Adrenal gland (tissue), 12 donors: Measurements from ENCODE around the gene LMNTD2. TPM values are rescaled to one million over a fixed set of nuclear protein-coding genes. Genes with fewer than 3 reads are reported as not detected.
A peak's percentile ranks its signal among the peaks of the same experiment; 100 is the strongest.

Experiments used
- DNase-seq, 7 donors: peaks; one replicate each; pipeline ENCODE4 v3.0.0-alpha.2; 2019 to 2020
- H3K27ac ChIP-seq, 5 donors: fragments of 200-600 bp; sonication (generic) in 4 of 5; 1 replicate in 3 of 5; 2 replicates in 2 of 5; pipeline versions ENCODE4 v1.5.1 to v1.8.0; 2016 to 2020; ENCODE audit warnings: mild to moderate bottlenecking in 1 of 5
- H3K27me3 ChIP-seq: fragments of 200-600 bp; 2 replicates; pipeline ENCODE4 v1.8.0; 2021
- H3K36me3 ChIP-seq, 2 donors: fragments of 200-600 bp; replicated peaks in 1 of 2; 1 replicate in 1 of 2; 2 replicates in 1 of 2; pipeline versions ENCODE4 v1.5.1 to v1.8.0; 2018 to 2022
- H3K4me1 ChIP-seq, 2 donors: fragments of 200-600 bp; replicated peaks in 1 of 2; 1 replicate in 1 of 2; 2 replicates in 1 of 2; pipeline versions ENCODE4 v1.5.1 to v1.8.0; 2018 to 2021
- H3K4me3 ChIP-seq, 4 donors: fragments of 200-600 bp; sonication (generic) in 3 of 4; one replicate each; pipeline ENCODE4 v1.5.1; 2016 to 2018
- H3K9me3 ChIP-seq, 3 donors: fragments of 200-600 bp; sonication (generic) in 1 of 3; replicated peaks in 1 of 3; 1 replicate in 2 of 3; 2 replicates in 1 of 3; pipeline versions ENCODE4 v1.5.1 to v1.8.0; 2016 to 2021
- CTCF ChIP-seq, 6 experiments: fragments of 450-650 bp in 4 of 6; fragments of 200-600 bp in 2 of 6; sonication (generic) in 1 of 6; IDR thresholded peaks; 1 replicate in 5 of 6; 2 replicates in 1 of 6; pipeline versions ENCODE4 v1.5.1 to v1.8.0; 2016 to 2021; ENCODE audit warnings: antibody characterized with exemption in 6 of 6, mild to moderate bottlenecking in 2 of 6, moderate library complexity in 1 of 6
- POLR2A ChIP-seq, 2 donors: fragments of 450-650 bp; IDR thresholded peaks; one replicate each; pipeline ENCODE4 v1.6.1; 2017; ENCODE audit warnings: antibody characterized with exemption in 2 of 2, mild to moderate bottlenecking in 2 of 2, moderate library complexity in 1 of 2
- WGBS, 4 donors: extraction: QIAGEN DNeasy Blood & Tissue Kit in 2 of 4; methylation state at CpG; one replicate each; pipeline versions ENCODE4 v1.1.5 to v1.1.7; 2013 to 2017; 5-methylcytosine and 5-hydroxymethylcytosine counted together
- intact Hi-C, 2 donors: fragments of 100-400 bp; cut with DNase I; formaldehyde crosslinking; loops; one replicate each; pipeline versions ENCODE4 v1.14.1 to v1.15.0; 2022 to 2023
- polyA plus RNA-seq, 3 donors: library from polyadenylated mRNA; stranded (reverse); fragments of 200-250 nt in 2 of 3; fragments of 350-450 nt in 1 of 3; fragmentation: Illumina TruSeq in 1 of 3; extraction: RNeasy Lipid Tissue Mini Kit (QIAGEN cat#74804) in 1 of 3; gene quantifications; one replicate each; pipeline ENCODE4 v1.2.3, GENCODE V29; 2013 to 2014
- total RNA-seq, 9 donors: library from RNA; depleted of rRNA in 4 of 9; stranded (reverse); fragments of >200 nt in 4 of 9; fragments of 120-200 nt in 1 of 9; fragmentation: NEBNext Ultra II Directional in 1 of 9; extraction: Animal tissue kit (Norgen Biotek cat#: 25700) in 1 of 9; gene quantifications; one replicate each; pipeline versions ENCODE4 v1.1.0 to v1.2.4, GENCODE V29; 2013 to 2023
- donor health status: healthy with polysubstance abuse.
- donor health status: Bipolar disorder and iron deficiency.
- donor health status: DM: yes; HTN: yes; CAD: no.
- donor health status: DM: no; HTN: no; CAD: no.
- donor health status: DM: no; HTN: no; CAD: no.
- donor health status: DM: yes; HTN: yes; CAD: no.

LMNTD2 gene
- total and polyA plus RNA-seq, 12 donors: 0.20 to 21.0 (median 6.1) TPM

DNA sequence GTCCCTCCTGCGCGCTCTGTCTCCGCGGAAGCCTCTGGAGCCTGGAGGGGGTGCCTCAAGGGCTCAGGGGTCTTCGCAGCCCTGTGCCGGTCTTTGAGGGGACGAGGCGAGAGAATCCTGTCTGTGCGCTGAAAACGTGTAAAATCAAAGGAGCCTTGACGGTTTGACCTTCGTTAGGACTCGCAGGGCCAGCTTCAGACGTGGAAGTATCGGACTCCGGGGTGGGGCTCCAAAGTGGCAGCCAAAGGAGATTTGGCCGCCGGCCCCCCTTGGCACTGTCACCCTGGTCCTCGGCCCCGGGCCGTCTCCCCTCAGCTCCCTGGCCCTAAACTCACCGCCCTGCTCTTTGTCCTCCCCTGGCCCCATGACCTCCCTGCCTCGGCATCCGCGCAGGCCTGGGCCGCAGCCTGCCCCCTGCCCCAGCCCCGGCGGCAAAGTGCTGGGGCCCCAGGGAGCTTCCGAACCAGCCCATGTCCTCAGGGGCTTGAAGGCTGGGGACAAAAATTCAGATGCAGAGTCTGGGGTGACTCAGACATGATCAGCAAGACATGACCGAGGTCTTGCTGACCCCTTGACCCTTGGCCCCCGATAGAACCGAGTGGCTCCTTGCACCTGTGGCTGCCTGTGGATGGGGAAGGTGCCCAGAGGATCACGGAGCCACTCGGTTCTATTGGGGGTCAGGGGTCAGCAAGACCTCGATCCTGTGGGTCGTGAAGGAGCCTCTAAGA, 8.8 kb upstream of the LMNTD2 start:
- Histone ChIP-seq H3K4me3 (peak overlapping the region in 2 of 4 donors; percentile 35 to 85), H3K4me1 (peaks cover 7 to 12% of the 10 kb centered on the region in 2 donors), H3K36me3 (no peaks in the 10 kb centered on the region), H3K9me3 (no peaks in the 10 kb centered on the region), H3K27me3 (no peaks in the 10 kb centered on the region), H3K27ac (peak overlapping the region in 4 of 5 donors; percentile 42 to 79 (median 66))
- intact Hi-C loops: no loop called here
- peak in 3 of 7 donors; percentile 47 to 68 (median 54) for DNase-seq
- TF ChIP-seq POLR2A (IDR thresholded peaks at IDR 0.05) (no peak), CTCF (IDR thresholded peaks at IDR 0.05) (no peak)
- WGBS, 4 donors: 32 to 36% (median 34%) methylated on average over 8 to 36 of the region's 36 CpGs

DNA sequence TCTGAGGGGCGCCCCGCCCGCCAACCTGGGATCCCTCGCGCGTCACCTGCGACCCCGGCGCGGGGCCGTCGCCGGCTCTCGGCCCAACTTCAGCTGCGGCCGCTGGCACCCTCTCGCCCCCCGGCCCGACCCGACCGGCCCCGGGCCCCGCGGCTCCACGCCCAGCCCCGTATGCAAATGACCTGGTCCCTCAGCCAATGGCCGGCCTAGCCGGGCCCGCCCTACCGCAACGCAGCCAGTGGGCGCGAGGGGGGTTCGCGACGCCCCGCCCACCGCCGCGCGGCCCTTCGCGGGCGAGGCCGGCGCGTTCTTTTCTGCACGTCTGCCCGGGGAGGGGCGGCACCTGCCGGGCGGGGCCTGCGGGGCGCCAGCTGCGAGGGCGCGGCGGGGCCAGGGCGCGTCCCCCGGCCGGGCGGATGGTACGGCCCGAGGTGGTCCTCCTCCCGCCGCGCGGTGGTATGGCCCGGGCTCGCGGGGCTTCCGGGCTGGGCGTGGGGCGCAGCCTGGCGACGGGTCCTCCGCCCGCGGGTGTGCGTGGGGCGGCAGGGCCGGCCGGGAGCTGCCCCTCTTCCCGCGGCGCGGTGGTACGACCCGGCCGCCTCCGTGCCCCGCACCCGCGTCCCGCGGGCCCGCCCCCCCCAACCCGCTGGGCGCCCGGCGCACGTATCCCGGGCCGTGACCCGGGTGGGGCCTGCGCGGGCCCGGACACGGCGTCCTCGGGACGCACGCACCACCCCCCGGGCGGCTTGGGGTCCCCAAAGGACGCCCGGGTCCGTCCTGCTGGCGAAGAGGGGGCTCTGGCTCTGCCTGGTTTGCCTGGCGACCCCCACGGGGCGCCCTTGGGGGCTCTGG, 8.0 kb upstream of the LMNTD2 start:
- H3K36me3 ChIP-seq: no peaks in the 10 kb centered on the region
- peak overlapping the region in 4 of 5 donors; percentile 42 to 79 (median 66) for H3K27ac ChIP-seq
- peak overlapping the region in 3 of 4 donors; percentile 35 to 85 (median 56) for H3K4me3 ChIP-seq
- peaks cover 7 to 12% of the 10 kb centered on the region in 2 donors for H3K4me1 ChIP-seq
- H3K9me3 ChIP-seq: no peaks in the 10 kb centered on the region
- peak; percentile 49 to 70 for TF ChIP-seq POLR2A (IDR thresholded peaks at IDR 0.05)
- TF ChIP-seq CTCF (IDR thresholded peaks at IDR 0.05): no peak
- no peaks in the 10 kb centered on the region for H3K27me3 ChIP-seq
- intact Hi-C loops: no loop called here
- WGBS, 4 donors: 0 to 1% (median 1%) methylated on average over 3 to 123 of the region's 123 CpGs; no CpG with 5 or more reads in 1 of the 4 donors
- DNase-seq: peak; percentile 91 to 96 (median 94)

DNA sequence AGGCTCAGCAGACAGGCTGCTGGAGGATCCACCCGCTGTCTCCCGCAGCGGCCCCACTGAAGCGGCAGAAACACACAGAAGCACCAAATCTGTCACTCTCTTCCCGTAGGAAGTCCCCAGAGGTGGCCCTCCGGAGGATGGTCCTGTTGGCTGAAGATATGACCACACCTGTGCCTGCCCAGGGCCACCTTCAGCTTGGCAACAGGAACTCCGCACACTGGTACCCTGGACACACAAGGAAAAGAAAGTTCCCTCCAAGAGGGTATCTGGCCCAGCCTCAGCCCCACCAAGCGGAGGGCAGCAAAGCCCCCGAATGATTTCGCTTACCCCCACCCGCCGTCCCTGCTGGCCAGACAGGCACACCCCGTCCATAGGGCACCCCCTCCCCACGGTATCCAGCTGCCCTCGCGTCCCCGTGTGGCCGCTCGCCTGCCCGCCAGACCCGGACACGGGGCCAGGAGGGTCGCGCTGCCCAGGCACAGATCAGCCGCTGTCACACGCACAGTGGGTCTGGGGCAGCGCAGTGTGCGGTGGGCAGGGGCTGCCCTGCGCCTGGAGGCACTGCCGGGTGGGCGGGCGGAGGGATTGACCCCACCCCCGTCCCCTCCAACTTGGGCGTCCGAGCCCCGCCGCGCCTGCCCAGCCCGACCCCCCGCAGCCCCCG, 7.2 kb upstream of the LMNTD2 start:
- Histone ChIP-seq H3K27ac (peak overlapping the region in 2 of 5 donors; percentile 65 to 79), H3K4me1 (peaks cover 7 to 12% of the 10 kb centered on the region in 2 donors), H3K4me3 (peak overlapping the region in 3 of 4 donors; percentile 13 to 85 (median 56)), H3K27me3 (no peaks in the 10 kb centered on the region), H3K9me3 (no peaks in the 10 kb centered on the region), H3K36me3 (no peaks in the 10 kb centered on the region)
- TF ChIP-seq POLR2A (IDR thresholded peaks at IDR 0.05): no peak
- no peak for TF ChIP-seq CTCF (IDR thresholded peaks at IDR 0.05)
- no peak for DNase-seq
- intact Hi-C loops: no loop called here
- 25 to 55% (median 32%) methylated on average over 17 to 41 of the region's 41 CpGs; no CpG with 5 or more reads in 1 of the 4 donors for WGBS, 4 donors
